NCI-H748 treated with DMSO at 0.1 percent for 48 hours (cell line): ENCODE data around the gene VAMP1.
"Not testable (repeated sequence)": the region's sequence is repeated elsewhere in the genome, so short reads cannot be mapped to it uniquely, and the experiment has no call there.

Experiments used
- DNase-seq: peaks from one replicate; lab custom pipeline; 2025; lab: John Stamatoyannopoulos, UW

The VAMP1 gene

GRCh38 chr12:6469609-6470374 is 685 bp downstream of the VAMP1 start:
- no peak for DNase-seq

GRCh38 chr12:6469092-6469491 is 1.4 kb downstream of the VAMP1 start:
- no peak for DNase-seq

GRCh38 chr12:6468283-6468575 is 2.2 kb downstream of the VAMP1 start:
- no peak for DNase-seq

GRCh38 chr12:6467571-6468282 is 2.8 kb downstream of the VAMP1 start:
- DNase-seq, result not testable (repeated sequence)

- DNase-seq, result not testable (repeated sequence)
These were observed 3.7 kb downstream of the VAMP1 start for GRCh38 chr12:6466751-6467150.

GRCh38 chr12:6466184-6466573 is 4.3 kb downstream of the VAMP1 start:
- DNase-seq, result no peak

- peak; percentile 35 for DNase-seq
These were observed 4.9 kb downstream of the VAMP1 start for GRCh38 chr12:6465467-6466183.

- no peak for DNase-seq
These were observed 5.9 kb downstream of the VAMP1 start for GRCh38 chr12:6464531-6464930.

GRCh38 chr12:6463858-6464257 is 6.6 kb downstream of the VAMP1 start:
- DNase-seq, result no peak

- no peak for DNase-seq
These were observed 7.3 kb downstream of the VAMP1 start for GRCh38 chr12:6463216-6463615.

- DNase-seq, result no peak
These were observed 8.1 kb downstream of the VAMP1 start for GRCh38 chr12:6462234-6462995.

- no peak for DNase-seq
These were observed 8.9 kb downstream of the VAMP1 start for GRCh38 chr12:6461401-6462233.

- DNase-seq, result no peak
These were observed 9.6 kb downstream of the VAMP1 start for GRCh38 chr12:6460751-6461371.

GRCh38 chr12:6459004-6459337 is 11.5 kb downstream of the VAMP1 start:
- DNase-seq, result no peak

GRCh38 chr12:6458281-6459003 is 12.0 kb downstream of the VAMP1 start:
- no peak for DNase-seq

GRCh38 chr12:6457220-6457945 is 13.1 kb downstream of the VAMP1 start:
- no peak for DNase-seq

GRCh38 chr12:6452944-6453630 is 17.4 kb downstream of the VAMP1 start:
- DNase-seq, result no peak

GRCh38 chr12:6452245-6452943 is 18.1 kb downstream of the VAMP1 start:
- no peak for DNase-seq
